ENCODE data around the gene VARS1. TPM values are rescaled to one million over a fixed set of nuclear protein-coding genes. Genes with fewer than 3 reads are reported as not detected.

The VARS1 gene
- total and polyA plus RNA-seq, 2 of the 8 experiments (the other 6 are each of a cell fraction or from before 2014, with no cell fraction given), result 53.5 to 162 TPM

- TF ChIP-seq BACH1 (IDR thresholded peaks at IDR 0.05; ENCODE audit: low read length) (peak; percentile 88), BRCA1 (IDR thresholded peaks at IDR 0.05; ENCODE audit: low read depth, low read length) (no peak), HDAC2 (IDR thresholded peaks at IDR 0.05; ENCODE audit: borderline replicate concordance in 1 of 2, low read depth in 2 of 2, low read length in 2 of 2) (no peak), CHD7 (IDR thresholded peaks at IDR 0.05; ENCODE audit: insufficient replicate concordance, low read length) (no peak)
These were observed 26.7 kb upstream of the VARS1 start (continued) for GRCh38 chr6:31822036-31822821.
